DOHH2 (cell line): ENCODE measurements around the gene CDHR3.

Experiments used
- H3F3A ChIP-seq: fragments of 200-600 bp; sonication (generic), shearing (Covaris generic); 2 replicates; pipeline ENCODE4 v1.6.0; 2016; ENCODE audit warnings: antibody characterized with exemption, mild to moderate bottlenecking; ENCODE audit not compliant: control insufficient read depth, insufficient read depth
- H3K27ac ChIP-seq: fragments of 200-600 bp; sonication (generic); 2 replicates; pipeline ENCODE4 v1.5.1; 2014; ENCODE audit warnings: low read depth, mild to moderate bottlenecking, low read length, moderate library complexity
- H3K27me3 ChIP-seq: fragments of 200-600 bp; sonication (generic); 2 replicates; pipeline ENCODE4 v1.6.1; 2014; ENCODE audit warnings: mild to moderate bottlenecking, low read length, mixed read lengths; ENCODE audit not compliant: control insufficient read depth
- H3K36me3 ChIP-seq: fragments of 200-600 bp; sonication (generic); 2 replicates; pipeline ENCODE4 v1.6.1; 2014; ENCODE audit warnings: mild to moderate bottlenecking, low read length, moderate library complexity, mixed read lengths; ENCODE audit not compliant: control insufficient read depth
- H3K4me1 ChIP-seq: fragments of 200-600 bp; sonication (generic); 2 replicates; pipeline ENCODE4 v1.6.1; 2014; ENCODE audit warnings: mild to moderate bottlenecking, low read length, mixed read lengths; ENCODE audit not compliant: control insufficient read depth
- H3K4me2 ChIP-seq: fragments of 200-600 bp; sonication (generic); 2 replicates; pipeline ENCODE4 v1.6.0; 2014; ENCODE audit warnings: mild to moderate bottlenecking, low read length, moderate library complexity
- H3K4me3 ChIP-seq: fragments of 200-600 bp; sonication (generic); 2 replicates; pipeline ENCODE4 v1.5.1; 2014; ENCODE audit warnings: mild to moderate bottlenecking, low read length, mixed read lengths
- H3K79me2 ChIP-seq: fragments of 200-600 bp; sonication (generic); 2 replicates; pipeline ENCODE4 v1.6.1; 2014; ENCODE audit warnings: mild to moderate bottlenecking, low read length, mixed read lengths; ENCODE audit not compliant: control insufficient read depth
- H3K9me2 ChIP-seq: fragments of 200-600 bp; sonication (generic); replicated peaks from 2 replicates; pipeline ENCODE4 v1.6.1; 2014; ENCODE audit warnings: mild to moderate bottlenecking, low read length, mixed read lengths; ENCODE audit not compliant: control insufficient read depth
- H3K9me3 ChIP-seq: fragments of 200-600 bp; sonication (generic); 2 replicates; pipeline ENCODE4 v1.6.1; 2014; ENCODE audit warnings: antibody characterized with exemption, low read length, mixed read lengths; ENCODE audit not compliant: control insufficient read depth, insufficient read depth
- H4K20me1 ChIP-seq: fragments of 200-600 bp; sonication (generic); 2 replicates; pipeline ENCODE4 v1.6.0; 2014; ENCODE audit warnings: low read depth, mild to moderate bottlenecking, antibody characterized with exemption, low read length, moderate library complexity; ENCODE audit not compliant: control insufficient read depth, insufficient read depth
- EZH2phosphoT487 ChIP-seq: fragments of 200-600 bp; sonication (generic); IDR thresholded peaks from 2 replicates; pipeline ENCODE4 v1.6.1; 2017; ENCODE audit warnings: borderline replicate concordance, mild to moderate bottlenecking, antibody characterized with exemption, low read length, moderate library complexity, mixed read lengths
- TF ChIP-seq, protein P1 (sequence below): fragments of 200-600 bp; sonication (generic); IDR thresholded peaks from one replicate; pipeline ENCODE4 v1.5.1; 2014; ENCODE audit warnings: antibody characterized with exemption, mild to moderate bottlenecking, low read depth, low read length; ENCODE audit not compliant: poor library complexity, severe bottlenecking

Gene CDHR3

DNA sequence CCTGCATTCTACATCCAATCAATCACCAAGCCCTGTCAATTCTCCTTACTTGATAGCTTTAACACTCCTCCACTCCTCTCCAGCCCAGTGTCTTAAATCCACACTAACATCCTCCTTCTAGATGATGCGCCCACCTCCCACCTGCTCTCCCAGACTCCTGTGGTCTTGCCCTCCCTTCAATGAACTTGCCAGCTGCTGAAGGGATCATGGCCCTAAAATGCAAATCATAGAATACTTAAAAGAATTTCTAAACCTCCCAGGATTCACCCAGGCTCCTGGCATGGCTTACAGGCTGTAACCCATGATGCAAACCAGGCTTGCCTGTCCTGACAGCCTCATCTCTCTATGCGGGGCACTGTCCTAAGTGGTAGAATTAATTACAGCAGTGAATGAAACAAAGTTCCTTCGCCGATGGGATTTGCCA lies 105.5 kb downstream of the CDHR3 start:
- Histone ChIP-seq H3K4me1 (peaks cover 99% of the 10 kb centered on the region), H3K9me3 (no peaks in the 10 kb centered on the region), H4K20me1 (no peaks in the 10 kb centered on the region), H3F3A (peaks cover 80% of the 10 kb centered on the region), H3K79me2 (peaks cover 23% of the 10 kb centered on the region), H3K4me2 (peak overlapping the region; percentile 93), H3K4me3 (peak overlapping the region; percentile 79), H3K36me3 (peaks cover 15% of the 10 kb centered on the region), H3K9me2 (no peaks in the 10 kb centered on the region), H3K27me3 (no peaks in the 10 kb centered on the region), H3K27ac (peak overlapping the region; percentile 97)
- TF ChIP-seq EZH2phosphoT487: no peak
- TF ChIP-seq, protein P1, sequence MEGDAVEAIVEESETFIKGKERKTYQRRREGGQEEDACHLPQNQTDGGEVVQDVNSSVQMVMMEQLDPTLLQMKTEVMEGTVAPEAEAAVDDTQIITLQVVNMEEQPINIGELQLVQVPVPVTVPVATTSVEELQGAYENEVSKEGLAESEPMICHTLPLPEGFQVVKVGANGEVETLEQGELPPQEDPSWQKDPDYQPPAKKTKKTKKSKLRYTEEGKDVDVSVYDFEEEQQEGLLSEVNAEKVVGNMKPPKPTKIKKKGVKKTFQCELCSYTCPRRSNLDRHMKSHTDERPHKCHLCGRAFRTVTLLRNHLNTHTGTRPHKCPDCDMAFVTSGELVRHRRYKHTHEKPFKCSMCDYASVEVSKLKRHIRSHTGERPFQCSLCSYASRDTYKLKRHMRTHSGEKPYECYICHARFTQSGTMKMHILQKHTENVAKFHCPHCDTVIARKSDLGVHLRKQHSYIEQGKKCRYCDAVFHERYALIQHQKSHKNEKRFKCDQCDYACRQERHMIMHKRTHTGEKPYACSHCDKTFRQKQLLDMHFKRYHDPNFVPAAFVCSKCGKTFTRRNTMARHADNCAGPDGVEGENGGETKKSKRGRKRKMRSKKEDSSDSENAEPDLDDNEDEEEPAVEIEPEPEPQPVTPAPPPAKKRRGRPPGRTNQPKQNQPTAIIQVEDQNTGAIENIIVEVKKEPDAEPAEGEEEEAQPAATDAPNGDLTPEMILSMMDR: no peak

DNA sequence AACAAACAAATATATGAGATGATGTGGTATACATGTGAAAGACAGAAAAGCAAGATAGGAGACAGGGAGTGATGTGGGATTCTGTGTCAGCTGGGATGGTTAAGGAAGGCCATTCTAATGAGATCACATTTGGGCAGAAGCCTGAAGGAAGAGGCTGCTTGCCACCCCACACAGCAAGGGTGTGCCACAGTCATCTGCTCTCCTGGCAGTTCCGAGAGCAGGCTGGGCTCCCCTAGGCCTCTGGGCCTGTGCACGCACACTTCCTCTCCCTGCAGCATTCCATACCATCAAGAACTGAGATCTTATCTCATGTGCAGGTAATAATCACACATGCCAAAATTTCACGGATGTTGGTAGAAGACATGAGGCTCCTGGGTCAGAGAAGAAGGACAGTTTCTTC lies 105.9 kb downstream of the CDHR3 start:
- no peaks in the 10 kb centered on the region for H4K20me1 ChIP-seq
- H3F3A ChIP-seq: peaks cover 80% of the 10 kb centered on the region
- H3K27me3 ChIP-seq: no peaks in the 10 kb centered on the region
- peak overlapping the region; percentile 97 for H3K27ac ChIP-seq
- H3K9me2 ChIP-seq: no peaks in the 10 kb centered on the region
- H3K9me3 ChIP-seq: no peaks in the 10 kb centered on the region
- peaks cover 26% of the 10 kb centered on the region for H3K79me2 ChIP-seq
- H3K36me3 ChIP-seq: peaks cover 15% of the 10 kb centered on the region
- TF ChIP-seq, protein P1: no peak
- no peak for TF ChIP-seq EZH2phosphoT487
- peaks cover 99% of the 10 kb centered on the region for H3K4me1 ChIP-seq
- H3K4me2 ChIP-seq: peak overlapping the region; percentile 93
- peak overlapping the region; percentile 79 for H3K4me3 ChIP-seq

DNA sequence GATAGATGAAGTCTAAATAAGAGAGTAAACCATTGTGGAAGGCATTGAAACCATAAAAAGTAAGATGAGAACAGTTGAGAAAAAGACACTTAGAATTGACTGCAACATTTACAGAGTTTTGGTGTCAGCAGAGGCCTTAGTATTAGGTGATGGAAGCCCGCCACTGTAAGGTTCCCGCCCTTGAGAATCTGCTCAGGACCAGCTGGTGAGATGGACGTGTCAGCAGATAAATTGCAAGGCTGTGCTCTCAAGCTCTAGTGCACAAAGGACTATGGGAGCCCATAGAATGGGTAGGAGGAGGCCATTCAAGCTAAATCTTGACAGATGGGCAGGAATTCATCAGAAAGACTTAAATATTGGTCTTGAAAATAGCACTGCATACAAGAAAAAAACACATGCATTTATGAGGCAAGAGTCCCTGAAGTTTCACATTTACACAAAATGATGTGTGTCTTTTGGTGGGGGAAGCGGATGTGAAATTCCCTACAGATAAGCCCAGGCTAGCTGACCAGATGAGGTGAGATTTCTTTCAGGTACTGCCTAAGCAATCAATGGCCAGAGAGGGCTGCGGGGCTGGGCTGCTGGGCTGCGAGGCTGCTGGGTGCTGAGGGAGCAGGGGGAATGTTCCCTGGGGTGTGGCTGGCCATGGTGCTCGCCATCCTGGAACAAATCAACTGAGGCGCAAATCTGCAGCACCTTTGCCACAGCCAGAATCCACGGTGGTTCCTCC lies 106.6 kb downstream of the CDHR3 start:
- no peak for TF ChIP-seq EZH2phosphoT487
- TF ChIP-seq, protein P1: no peak
- H3F3A ChIP-seq: peaks cover 79% of the 10 kb centered on the region
- H3K36me3 ChIP-seq: peaks cover 15% of the 10 kb centered on the region
- peak overlapping the region; percentile 79 for H3K4me3 ChIP-seq
- H3K4me1 ChIP-seq: peaks cover 99% of the 10 kb centered on the region
- no peaks in the 10 kb centered on the region for H3K27me3 ChIP-seq
- no peaks in the 10 kb centered on the region for H3K9me3 ChIP-seq
- no peaks in the 10 kb centered on the region for H4K20me1 ChIP-seq
- H3K4me2 ChIP-seq: peak overlapping the region; percentile 93
- peak overlapping the region; percentile 97 for H3K27ac ChIP-seq
- peaks cover 26% of the 10 kb centered on the region for H3K79me2 ChIP-seq
- H3K9me2 ChIP-seq: no peaks in the 10 kb centered on the region
